HepG2 (cell line): ENCODE measurements around the gene SEMA4C. TPM values are rescaled to one million over a fixed set of nuclear protein-coding genes. Genes with fewer than 3 reads are reported as not detected.

Experiments used
- ATAC-seq: fragments of 200-7000 bp; cut with Tn5 transposase; 3 replicates; pipeline ENCODE4 v1.9.1; 2020; ENCODE audit warnings: mild to moderate bottlenecking, moderate library complexity
- BruUV-seq: library from RNA; stranded (reverse); fragments of 400-500 nt; replicated peaks from 2 replicates; lab custom pipeline; 2021; lab: Mats Ljungman, UMichigan
- CTCF ChIA-PET: fragments of 300-600 bp; formaldehyde crosslinking; extraction: SDS; loops from one replicate; lab custom pipeline; 2021; ENCODE audit warnings: low total read pairs, inconsistent platforms, low intra/inter-chr PET ratio; lab: Yijun Ruan, JAX
- POLR2A ChIA-PET: fragments of 350-600 bp; sonication (Branson Sonifier 250); formaldehyde crosslinking; loops from one replicate; lab custom pipeline; 2020; ENCODE audit warnings: antibody characterized with exemption, inconsistent platforms; lab: Yijun Ruan, JAX
- DNase-seq: peaks from one replicate; pipeline ENCODE4 v3.0.0-alpha.2; 2015; ENCODE audit warnings: low spot score
- FAIRE-seq: peaks from 3 replicates; lab custom pipeline; 2011; peaks lifted over from hg19 to GRCh38; lab: Jason Lieb, UNC
- H2AFZ ChIP-seq: one replicate; pipeline ENCODE4 v1.6.1; 2011; ENCODE audit warnings: low read length, inconsistent platforms
- H3K27ac ChIP-seq: fragments of 300-600 bp; 3 replicates; pipeline ENCODE4 v1.8.0; 2011; ENCODE audit warnings: mixed run types, mild to moderate bottlenecking, mixed read lengths, low read length, inconsistent platforms; ENCODE audit not compliant: insufficient read depth; ENCODE audit errors: extremely low read length
- H3K27me3 ChIP-seq, 2 experiments: fragments of 200-600 bp in 1 of 2; 2 replicates in 1 of 2; 3 replicates in 1 of 2; pipeline versions ENCODE4 v1.6.0 to v1.8.0; 2011; ENCODE audit warnings: low read length in 2 of 2, mild to moderate bottlenecking in 2 of 2, moderate library complexity in 2 of 2, inconsistent platforms in 1 of 2; ENCODE audit not compliant: insufficient read depth in 2 of 2, control insufficient read depth in 1 of 2
- H3K36me3 ChIP-seq, 2 experiments: fragments of 200-600 bp in 1 of 2; replicated peaks in 1 of 2; 2 replicates in 1 of 2; 3 replicates in 1 of 2; pipeline versions ENCODE4 v1.5.1 to v1.8.0; 2011; ENCODE audit warnings: low read length in 2 of 2, inconsistent platforms in 1 of 2; ENCODE audit not compliant: insufficient read depth in 2 of 2, control insufficient read depth in 1 of 2
- H3K4me1 ChIP-seq: 2 replicates; pipeline ENCODE4 v1.5.1; 2012; ENCODE audit warnings: low read length, inconsistent platforms; ENCODE audit not compliant: insufficient read depth
- H3K4me2 ChIP-seq: 2 replicates; pipeline ENCODE4 v1.6.0; 2011; ENCODE audit warnings: low read depth, low read length, inconsistent platforms
- H3K4me3 ChIP-seq, 3 experiments: fragments of 200-600 bp in 1 of 3; sonication (generic), shearing (Covaris generic) in 1 of 3; replicated peaks in 1 of 3; 2 replicates each; pipeline ENCODE4 v1.5.1; 2011 to 2016; ENCODE audit warnings: low read length in 3 of 3, inconsistent platforms in 2 of 3, low read depth in 2 of 3, mild to moderate bottlenecking in 2 of 3, control low read depth in 1 of 3, mixed read lengths in 1 of 3; ENCODE audit not compliant: insufficient read depth in 1 of 3
- H3K79me2 ChIP-seq: one replicate; pipeline ENCODE4 v1.6.1; 2011; ENCODE audit warnings: low read length, inconsistent platforms; ENCODE audit not compliant: insufficient read depth
- H3K9ac ChIP-seq: 2 replicates; pipeline ENCODE4 v1.6.0; 2011; ENCODE audit warnings: mild to moderate bottlenecking, low read depth, low read length, inconsistent platforms; ENCODE audit not compliant: insufficient read depth
- H3K9me3 ChIP-seq: 2 replicates; pipeline ENCODE4 v1.5.1; 2012; ENCODE audit warnings: mild to moderate bottlenecking, low read length
- H4K20me1 ChIP-seq: 2 replicates; pipeline ENCODE4 v1.6.0; 2011; ENCODE audit warnings: inconsistent platforms, mild to moderate bottlenecking, low read length, moderate library complexity; ENCODE audit not compliant: insufficient read depth
- ARNT2 ChIP-seq: sonication (generic); formaldehyde crosslinking; IDR thresholded peaks from 2 replicates; pipeline ENCODE4 v1.8.0; 2022; ENCODE audit warnings: mild to moderate bottlenecking, low read depth, missing genetic modification reagents, moderate library complexity
- ETV5 ChIP-seq: IDR thresholded peaks from 2 replicates; pipeline ENCODE4 v1.6.1; 2018; ENCODE audit warnings: missing biosample characterization, missing genetic modification reagents, inconsistent platforms, borderline replicate concordance
- HNF4A ChIP-seq: sonication (generic); formaldehyde crosslinking; IDR thresholded peaks from 2 replicates; pipeline ENCODE4 v1.4.0; 2020; ENCODE audit warnings: missing genetic modification reagents
- ISL2 ChIP-seq: sonication (generic); formaldehyde crosslinking; IDR thresholded peaks from 2 replicates; pipeline ENCODE4 v1.5.0; 2020; ENCODE audit warnings: missing genetic modification reagents
- TBL1XR1 ChIP-seq: fragments of 150-350 bp; IDR thresholded peaks from 2 replicates; pipeline ENCODE4 v1.6.1; 2014; ENCODE audit warnings: borderline replicate concordance, low read length; ENCODE audit not compliant: partially characterized antibody
- WGBS: methylation state at CpG from one replicate; pipeline ENCODE4 v1.1.6; 2017; ENCODE audit warnings: low lambda C conversion rate; 5-methylcytosine and 5-hydroxymethylcytosine counted together
- in situ Hi-C: cut with HindIII; loops from 2 replicates; pipeline ENCODE4 v1.10.0; 2017; ENCODE audit warnings: low pct_unique_long_range_greater_than_20kb; ENCODE audit not compliant: extremely low pct_ligation_motif_present
- intact Hi-C: fragments of 100-400 bp; cut with micrococcal nuclease; formaldehyde crosslinking; loops from one replicate; pipeline ENCODE4 v1.10.0; 2022; ENCODE audit not compliant: unreplicated experiment
- polyA plus RNA-seq, 8 experiments: library from polyadenylated mRNA; depleted of rRNA in 3 of 8; stranded (reverse) in 7 of 8; unstranded in 1 of 8; fragments of >200 nt; fragmentation: Illumina TruSeq in 4 of 8; extraction: Trizol in 4 of 8; gene quantifications; 2 replicates each; pipeline versions ENCODE4 v1.2.1 to v1.2.3, GENCODE V29; 2011 to 2016; ENCODE audit warnings: low read depth in 4 of 8, missing spikeins in 1 of 8, mixed read lengths in 1 of 8; ENCODE audit not compliant: insufficient read depth in 1 of 8
- total RNA-seq, 5 experiments: library from RNA; depleted of rRNA; stranded (reverse); fragments of >200 nt; fragmentation: Illumina TruSeq; extraction: Trizol; gene quantifications; 2 replicates each; pipeline ENCODE4 v1.2.3, GENCODE V29; 2016; ENCODE audit warnings: low read depth in 1 of 5
- TF ChIP-seq, protein P1 (sequence below), 2 experiments: fragments of 450-650 bp in 1 of 2; sonication (generic) in 1 of 2; formaldehyde crosslinking; IDR thresholded peaks; 2 replicates each; pipeline versions ENCODE4 v1.5.0 to v1.8.0; 2020 to 2022; ENCODE audit warnings: mild to moderate bottlenecking in 1 of 2, missing genetic modification reagents in 1 of 2
- TF ChIP-seq, protein P2 (sequence below): sonication (generic); formaldehyde crosslinking; IDR thresholded peaks from 2 replicates; pipeline ENCODE4 v1.4.0; 2020; ENCODE audit warnings: missing genetic modification reagents, borderline replicate concordance

The SEMA4C gene
- total and polyA plus RNA-seq, 2 of the 13 experiments (the other 11 are each of a cell fraction or from before 2014, with no cell fraction given) = 25.9 to 46.6 TPM

DNA sequence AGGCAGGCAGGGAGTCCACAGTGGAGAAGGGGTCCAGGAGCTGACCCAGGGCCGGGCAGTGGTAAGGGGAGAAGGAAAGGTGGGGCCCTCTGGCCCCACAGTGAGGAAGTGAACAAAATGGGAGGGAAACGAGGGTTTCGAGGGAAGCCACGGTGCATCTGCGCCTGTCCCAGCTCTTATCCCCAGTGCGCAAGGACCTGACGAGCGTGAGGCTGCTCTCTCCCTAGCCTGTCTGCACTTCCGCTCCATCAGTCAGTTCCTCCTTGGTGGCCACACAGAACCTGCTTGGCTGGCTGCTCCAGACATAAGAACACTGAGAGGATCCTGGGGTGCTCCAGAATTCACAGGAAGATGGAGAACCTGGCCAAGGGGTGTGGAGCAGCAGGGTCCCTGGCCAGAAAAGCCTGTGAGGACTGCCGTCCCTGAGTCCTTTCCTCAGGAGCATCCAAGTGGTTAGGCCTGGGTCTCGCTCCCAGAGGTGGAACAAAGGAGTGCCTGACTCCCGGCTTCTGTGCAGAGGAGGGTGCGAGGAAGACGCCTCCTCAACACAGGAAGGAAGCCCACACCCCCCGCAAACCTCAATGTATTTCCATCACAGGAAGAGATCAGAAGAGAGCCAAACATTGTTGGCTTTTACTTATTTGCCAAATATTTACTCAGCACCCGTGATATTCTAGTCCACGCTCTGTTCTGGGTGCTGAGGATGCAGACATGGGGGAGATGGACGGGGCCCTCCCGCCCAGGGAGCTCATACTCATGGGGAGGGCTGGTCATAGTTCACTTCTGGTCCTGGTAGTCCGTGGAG lies 43.7 kb upstream of the SEMA4C start (continued):
- TF ChIP-seq ETV5 (CRISPR knock-in tag) = peak; percentile 38; the same call in 1 of the 2 replicates

DNA sequence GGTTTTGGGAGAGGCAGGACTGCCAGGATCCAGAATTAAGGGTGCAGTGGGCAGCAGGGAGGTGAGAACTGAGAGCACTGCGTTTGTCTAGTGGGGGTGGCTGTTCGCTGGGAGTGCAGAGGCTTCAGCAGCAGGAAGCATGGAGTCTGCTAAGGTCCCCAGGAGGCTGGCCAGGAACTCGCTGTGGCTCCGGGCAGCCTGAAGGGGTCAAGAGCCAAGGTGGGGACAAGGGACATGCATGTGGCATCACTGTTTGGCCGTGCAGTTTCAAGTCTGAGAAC lies 43.2 kb upstream of the SEMA4C start:
- CTCF ChIA-PET = no interaction called here
- no peaks in the 10 kb centered on the region for H3K9me3 ChIP-seq
- H2AFZ ChIP-seq = no peak overlapping the region
- in situ Hi-C loops = no loop called here
- TF ChIP-seq ETV5 (CRISPR knock-in tag) (no peak), ARNT2 (CRISPR knock-in tag) (0 out of 2 replicates have a peak, but pooled peaks have one; percentile 35)
- TF ChIP-seq, all 625 proteins: peak for 1
- Histone ChIP-seq H3K9ac (no peak overlapping the region), H3K36me3 (no peaks in the 10 kb centered on the region), H3K79me2 (no peaks in the 10 kb centered on the region), H3K4me1 (peaks cover 23% of the 10 kb centered on the region), H3K4me2 (0 out of 2 replicates have a peak overlapping the region, but pooled peaks have one; percentile 30), H3K27me3 (peaks cover 7 to 76% of the 10 kb centered on the region in 2 experiments), H3K27ac (no peak overlapping the region), H4K20me1 (no peaks in the 10 kb centered on the region), H3K4me3 (no peak overlapping the region; a peak in 1 of 6 replicates)
- FAIRE-seq = no peak
- 22% methylated on average over 5 of the region's 5 CpGs for WGBS
- DNase-seq = no peak
- no TSS peak for BruUV-seq
- intact Hi-C loops = no loop called here
- peak; percentile 35 for ATAC-seq
- POLR2A ChIA-PET = no interaction called here

DNA sequence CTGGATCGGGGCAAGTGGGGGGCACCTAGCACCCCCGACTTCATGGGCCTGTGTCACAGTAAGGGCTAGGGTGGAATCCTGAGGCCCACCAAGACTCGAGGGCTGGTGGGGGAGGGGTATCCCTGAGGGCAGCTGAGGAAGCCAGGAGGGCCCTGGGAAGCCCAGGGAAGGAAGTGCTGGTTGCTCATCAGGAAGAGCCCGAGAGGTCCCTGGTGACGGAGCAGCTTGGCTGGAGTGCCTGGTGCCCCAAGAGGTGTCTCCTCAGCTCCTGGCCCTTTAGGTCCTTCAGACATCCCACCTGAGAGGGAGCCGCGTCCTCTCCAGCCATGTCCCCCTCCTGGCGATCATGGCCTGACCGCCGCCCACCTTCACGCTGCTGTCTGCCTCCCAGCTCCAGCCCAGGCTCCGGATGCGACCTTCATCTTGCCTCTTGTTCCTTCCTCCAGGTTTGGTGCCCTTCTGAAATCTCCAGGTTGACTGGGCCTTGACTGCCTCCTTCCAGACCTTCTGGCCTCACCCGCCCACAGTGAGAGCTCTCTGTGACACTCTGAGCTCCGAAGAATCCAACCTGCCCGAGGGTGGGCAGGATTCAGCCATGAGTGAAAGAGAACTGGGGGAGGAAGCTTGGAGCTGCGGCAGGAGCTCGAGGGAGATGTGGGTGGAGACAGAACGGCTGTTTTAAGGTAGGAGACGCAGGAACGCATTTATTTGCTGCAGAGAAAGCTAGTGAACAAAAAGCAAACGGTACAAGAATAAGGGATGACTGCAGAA lies 42.7 kb upstream of the SEMA4C start:
- POLR2A ChIA-PET = no interaction called here
- Histone ChIP-seq H2AFZ (no peak overlapping the region), H3K27ac (no peak overlapping the region), H3K4me1 (peaks cover 23% of the 10 kb centered on the region), H3K9ac (no peak overlapping the region), H3K4me2 (peak overlapping the region; percentile 30; the same call in 1 of the 2 replicates), H3K79me2 (no peaks in the 10 kb centered on the region), H3K9me3 (no peaks in the 10 kb centered on the region), H4K20me1 (no peaks in the 10 kb centered on the region), H3K4me3 (no peak overlapping the region; a peak in 1 of 6 replicates), H3K36me3 (no peaks in the 10 kb centered on the region), H3K27me3 (peaks cover 10 to 77% of the 10 kb centered on the region in 2 experiments)
- CTCF ChIA-PET = no interaction called here
- in situ Hi-C loops (no loop called here), intact Hi-C loops (no loop called here)
- WGBS = 35% methylated on average over 20 of the region's 22 CpGs
- ATAC-seq (no peak), FAIRE-seq (no peak), DNase-seq (no peak)
- no TSS peak for BruUV-seq
- TF ChIP-seq TBL1XR1 (no peak), ISL2 (no peak), HNF4A (CRISPR knock-in tag) (no peak)
- TF ChIP-seq, protein P1, sequence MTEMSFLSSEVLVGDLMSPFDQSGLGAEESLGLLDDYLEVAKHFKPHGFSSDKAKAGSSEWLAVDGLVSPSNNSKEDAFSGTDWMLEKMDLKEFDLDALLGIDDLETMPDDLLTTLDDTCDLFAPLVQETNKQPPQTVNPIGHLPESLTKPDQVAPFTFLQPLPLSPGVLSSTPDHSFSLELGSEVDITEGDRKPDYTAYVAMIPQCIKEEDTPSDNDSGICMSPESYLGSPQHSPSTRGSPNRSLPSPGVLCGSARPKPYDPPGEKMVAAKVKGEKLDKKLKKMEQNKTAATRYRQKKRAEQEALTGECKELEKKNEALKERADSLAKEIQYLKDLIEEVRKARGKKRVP (CRISPR knock-in tag; IDR thresholded peaks at IDR 0.05) = no peak
- TF ChIP-seq, protein P2, sequence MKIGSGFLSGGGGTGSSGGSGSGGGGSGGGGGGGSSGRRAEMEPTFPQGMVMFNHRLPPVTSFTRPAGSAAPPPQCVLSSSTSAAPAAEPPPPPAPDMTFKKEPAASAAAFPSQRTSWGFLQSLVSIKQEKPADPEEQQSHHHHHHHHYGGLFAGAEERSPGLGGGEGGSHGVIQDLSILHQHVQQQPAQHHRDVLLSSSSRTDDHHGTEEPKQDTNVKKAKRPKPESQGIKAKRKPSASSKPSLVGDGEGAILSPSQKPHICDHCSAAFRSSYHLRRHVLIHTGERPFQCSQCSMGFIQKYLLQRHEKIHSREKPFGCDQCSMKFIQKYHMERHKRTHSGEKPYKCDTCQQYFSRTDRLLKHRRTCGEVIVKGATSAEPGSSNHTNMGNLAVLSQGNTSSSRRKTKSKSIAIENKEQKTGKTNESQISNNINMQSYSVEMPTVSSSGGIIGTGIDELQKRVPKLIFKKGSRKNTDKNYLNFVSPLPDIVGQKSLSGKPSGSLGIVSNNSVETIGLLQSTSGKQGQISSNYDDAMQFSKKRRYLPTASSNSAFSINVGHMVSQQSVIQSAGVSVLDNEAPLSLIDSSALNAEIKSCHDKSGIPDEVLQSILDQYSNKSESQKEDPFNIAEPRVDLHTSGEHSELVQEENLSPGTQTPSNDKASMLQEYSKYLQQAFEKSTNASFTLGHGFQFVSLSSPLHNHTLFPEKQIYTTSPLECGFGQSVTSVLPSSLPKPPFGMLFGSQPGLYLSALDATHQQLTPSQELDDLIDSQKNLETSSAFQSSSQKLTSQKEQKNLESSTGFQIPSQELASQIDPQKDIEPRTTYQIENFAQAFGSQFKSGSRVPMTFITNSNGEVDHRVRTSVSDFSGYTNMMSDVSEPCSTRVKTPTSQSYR = no peak
